H1 (cell line): ENCODE data around the gene ASAP3. TPM values are rescaled to one million over a fixed set of nuclear protein-coding genes. Genes with fewer than 3 reads are reported as not detected.

Experiments
- CTCF ChIA-PET: fragments of 300-600 bp; sonication (Branson Sonifier 250); formaldehyde crosslinking; loops from one replicate; lab custom pipeline; 2021; ENCODE audit not compliant: partially characterized antibody; lab: Charles Lee
- POLR2A ChIA-PET: fragments of 300-600 bp; sonication (Branson Sonifier 250); formaldehyde crosslinking; loops from one replicate; lab custom pipeline; 2021; ENCODE audit warnings: inconsistent platforms; ENCODE audit not compliant: partially characterized antibody; lab: Charles Lee
- DNase-seq, 2 experiments: peaks; one replicate each; pipeline versions ENCODE4 v3.0.0 to v3.0.0-alpha.2; 2010 to 2022; ENCODE audit warnings: low spot score in 2 of 2, low read depth in 1 of 2, mixed read lengths in 1 of 2
- FAIRE-seq: peaks from 2 replicates; lab custom pipeline; 2011; peaks lifted over from hg19 to GRCh38; lab: Jason Lieb, UNC
- H2AFZ ChIP-seq: 2 replicates; pipeline ENCODE4 v1.8.1; 2012; ENCODE audit warnings: low read length, inconsistent platforms
- H2AK5ac ChIP-seq: 2 replicates; pipeline ENCODE4 v1.6.1; 2013; ENCODE audit warnings: low read depth, low read length
- H2BK120ac ChIP-seq: replicated peaks from 2 replicates; pipeline ENCODE3; 2013; ENCODE audit warnings: low read depth, low read length, inconsistent platforms
- H2BK12ac ChIP-seq: 2 replicates; pipeline ENCODE4 v1.6.1; 2013; ENCODE audit warnings: low read depth, low read length
- H2BK15ac ChIP-seq: 2 replicates; pipeline ENCODE4 v1.6.1; 2013; ENCODE audit warnings: low read length
- H2BK20ac ChIP-seq: 2 replicates; pipeline ENCODE4 v1.6.1; 2013; ENCODE audit warnings: low read length
- H2BK5ac ChIP-seq: 2 replicates; pipeline ENCODE4 v1.6.1; 2013; ENCODE audit warnings: low read depth, low read length
- H3K14ac ChIP-seq: 2 replicates; pipeline ENCODE4 v1.6.1; 2013; ENCODE audit warnings: inconsistent platforms; ENCODE audit not compliant: insufficient read length
- H3K18ac ChIP-seq: 2 replicates; pipeline ENCODE4 v1.6.1; 2013; ENCODE audit warnings: low read length; ENCODE audit errors: extremely low read depth
- H3K23ac ChIP-seq: 2 replicates; pipeline ENCODE4 v1.6.1; 2013; ENCODE audit warnings: inconsistent platforms; ENCODE audit not compliant: insufficient read length
- H3K23me2 ChIP-seq: 2 replicates; pipeline ENCODE4 v1.6.1; 2013; ENCODE audit warnings: low read depth, low read length
- H3K27ac ChIP-seq: 2 replicates; pipeline ENCODE4 v1.6.1; 2011; ENCODE audit warnings: low read depth, low read length, inconsistent platforms
- H3K27me3 ChIP-seq, 4 experiments: replicated peaks in 1 of 4; 1 replicate in 1 of 4; 2 replicates in 3 of 4; pipeline versions ENCODE4 v1.6.1 to v1.8.1; 2011 to 2013; ENCODE audit warnings: low read length in 3 of 4, mild to moderate bottlenecking in 3 of 4, inconsistent platforms in 2 of 4, mixed read lengths in 2 of 4, moderate library complexity in 1 of 4; ENCODE audit not compliant: control insufficient read depth in 3 of 4, insufficient read depth in 3 of 4; ENCODE audit errors: extremely low read depth in 1 of 4
- H3K36me3 ChIP-seq, 4 experiments: 2 replicates each; pipeline versions ENCODE4 v1.6.1 to v1.8.1; 2011 to 2013; ENCODE audit warnings: mild to moderate bottlenecking in 4 of 4, low read length in 3 of 4, moderate library complexity in 2 of 4, control low read depth in 1 of 4, inconsistent platforms in 1 of 4; ENCODE audit not compliant: insufficient read depth in 4 of 4, control insufficient read depth in 2 of 4
- H3K4ac ChIP-seq: replicated peaks from 2 replicates; pipeline ENCODE3; 2013; ENCODE audit warnings: low read length, low read depth, mixed read lengths, inconsistent platforms; ENCODE audit not compliant: insufficient read length
- H3K4me1 ChIP-seq, 4 experiments: replicated peaks in 1 of 4; 1 replicate in 1 of 4; 2 replicates in 3 of 4; pipeline versions ENCODE4 v1.6.1 to v1.8.1; 2011 to 2013; ENCODE audit warnings: low read length in 3 of 4, inconsistent platforms in 2 of 4, mixed read lengths in 1 of 4; ENCODE audit not compliant: insufficient read depth in 4 of 4, control insufficient read depth in 3 of 4
- H3K4me2 ChIP-seq, 2 experiments: 2 replicates each; pipeline versions ENCODE4 v1.6.1 to v1.8.1; 2011 to 2013; ENCODE audit warnings: low read depth in 2 of 2, low read length in 2 of 2, control low read depth in 1 of 2, inconsistent platforms in 1 of 2, mild to moderate bottlenecking in 1 of 2; ENCODE audit not compliant: insufficient read depth in 1 of 2
- H3K4me3 ChIP-seq, 4 experiments: fragments of 200-600, 300-600 bp in 1 of 4; sonication (generic), shearing (Covaris generic), sonication (Bioruptor Twin) in 1 of 4; 2 replicates each; pipeline versions ENCODE4 v1.5.1 to v1.8.1; 2011 to 2016; ENCODE audit warnings: low read length in 4 of 4, low read depth in 3 of 4, control low read depth in 2 of 4, inconsistent platforms in 2 of 4, mild to moderate bottlenecking in 2 of 4, mixed read lengths in 1 of 4, moderate library complexity in 1 of 4; ENCODE audit not compliant: insufficient read depth in 2 of 4; ENCODE audit errors: extremely low read depth in 1 of 4
- H3K56ac ChIP-seq: replicated peaks from 2 replicates; pipeline ENCODE3; 2013; ENCODE audit warnings: low read depth, mild to moderate bottlenecking, mixed read lengths, low read length, inconsistent platforms; ENCODE audit not compliant: insufficient read length
- H3K79me1 ChIP-seq: 2 replicates; pipeline ENCODE4 v1.6.1; 2013; ENCODE audit warnings: low read depth, low read length, control low read depth
- H3K79me2 ChIP-seq, 2 experiments: 2 replicates each; pipeline versions ENCODE4 v1.6.1 to v1.8.1; 2012 to 2013; ENCODE audit warnings: low read length in 2 of 2, mild to moderate bottlenecking in 2 of 2, inconsistent platforms in 1 of 2; ENCODE audit not compliant: insufficient read depth in 2 of 2, control insufficient read depth in 1 of 2
- H3K9ac ChIP-seq, 4 experiments: replicated peaks in 1 of 4; 1 replicate in 1 of 4; 2 replicates in 3 of 4; pipeline versions ENCODE4 v1.6.1 to v1.8.1; 2011 to 2013; ENCODE audit warnings: low read depth in 3 of 4, low read length in 3 of 4, control low read depth in 2 of 4, mild to moderate bottlenecking in 2 of 4, moderate library complexity in 2 of 4, inconsistent platforms in 1 of 4; ENCODE audit errors: extremely low read depth in 1 of 4
- H3K9me3 ChIP-seq, 2 experiments: 2 replicates each; pipeline versions ENCODE4 v1.6.1 to v1.8.1; 2012 to 2013; ENCODE audit warnings: mild to moderate bottlenecking in 2 of 2, moderate library complexity in 2 of 2, control low read depth in 1 of 2, inconsistent platforms in 1 of 2, low read depth in 1 of 2, low read length in 1 of 2, mixed read lengths in 1 of 2; ENCODE audit not compliant: insufficient read depth in 2 of 2
- H4K20me1 ChIP-seq, 2 experiments: replicated peaks in 1 of 2; 2 replicates each; pipeline versions ENCODE3 to v1.8.1; 2011 to 2013; ENCODE audit warnings: inconsistent platforms in 2 of 2, low read length in 2 of 2, mild to moderate bottlenecking in 1 of 2; ENCODE audit not compliant: insufficient read depth in 2 of 2, control insufficient read depth in 1 of 2
- H4K5ac ChIP-seq: 2 replicates; pipeline ENCODE4 v1.6.1; 2013; ENCODE audit warnings: low read length, low read depth, mixed read lengths, inconsistent platforms; ENCODE audit not compliant: insufficient read length
- H4K8ac ChIP-seq: 2 replicates; pipeline ENCODE4 v1.8.0; 2013; ENCODE audit warnings: mild to moderate bottlenecking, moderate library complexity, low read length, inconsistent platforms; ENCODE audit not compliant: insufficient read depth; ENCODE audit errors: extremely low read depth
- H4K91ac ChIP-seq: replicated peaks from 2 replicates; pipeline ENCODE3; 2013; ENCODE audit warnings: low read length, mixed read lengths, inconsistent platforms; ENCODE audit not compliant: insufficient read length
- MAFK ChIP-seq: IDR thresholded peaks from 2 replicates; pipeline ENCODE4 v1.6.1; 2012; ENCODE audit warnings: low read depth, mild to moderate bottlenecking, improper control_type of control experiment, low read length
- NRF1 ChIP-seq: IDR thresholded peaks from 2 replicates; pipeline ENCODE4 v1.6.1; 2011; ENCODE audit warnings: mild to moderate bottlenecking, low read depth, low read length, improper control_type of control experiment
- SAP30 ChIP-seq: fragments of 300-600 bp; sonication (generic); IDR thresholded peaks from 2 replicates; pipeline ENCODE4 v1.7.1; 2012; ENCODE audit warnings: low read length, moderate library complexity, mild to moderate bottlenecking, inconsistent platforms; ENCODE audit not compliant: insufficient read depth, insufficient replicate concordance
- SP1 ChIP-seq: IDR thresholded peaks from 2 replicates; pipeline ENCODE4 v1.6.1; 2011; ENCODE audit warnings: low read depth, low read length
- SRF ChIP-seq: IDR thresholded peaks from 2 replicates; pipeline ENCODE4 v1.6.1; 2011; ENCODE audit warnings: mild to moderate bottlenecking, low read depth, low read length, moderate library complexity
- WGBS, 2 experiments: shearing (Covaris generic) in 1 of 2; methylation state at CpG; one replicate each; pipeline versions ENCODE4 v1.1.6 to v1.1.7; 2013 to 2015; ENCODE audit warnings: low lambda C conversion rate in 2 of 2, mixed read lengths in 2 of 2, inconsistent platforms in 1 of 2, low coverage in 1 of 2, missing lambda C conversion rate in 1 of 2; ENCODE audit not compliant: insufficient replicate concordance in 2 of 2, insufficient coverage in 1 of 2, insufficient read length in 1 of 2; ENCODE audit errors: extremely low coverage in 1 of 2, missing lambda C conversion rate in 1 of 2; 5-methylcytosine and 5-hydroxymethylcytosine counted together
- polyA plus RNA-seq, 7 experiments: library from polyadenylated mRNA; depleted of rRNA in 3 of 7; stranded (reverse) in 5 of 7; unstranded in 2 of 7; fragments of >200 nt in 5 of 7; fragments of 200-250 nt in 2 of 7; gene quantifications; 1 replicate in 5 of 7; 2 replicates in 1 of 7; 4 replicates in 1 of 7; pipeline versions ENCODE4 v1.2.1 to v1.2.3, GENCODE V29; 2011 to 2013; ENCODE audit warnings: missing spikeins in 2 of 7, mixed read lengths in 2 of 7
- total RNA-seq: library from RNA; stranded (reverse); fragmentation: NEBNext Ultra II Directional; extraction: Animal tissue kit (Norgen Biotek cat#: 25700); gene quantifications from 2 replicates; pipeline ENCODE4 v1.2.1, GENCODE V29; 2021
- TF ChIP-seq, protein P1 (sequence below): IDR thresholded peaks from 2 replicates; pipeline ENCODE4 v1.6.1; 2012; ENCODE audit warnings: inconsistent platforms
- TF ChIP-seq, protein P2 (sequence below): IDR thresholded peaks from 2 replicates; pipeline ENCODE4 v1.6.1; 2011; ENCODE audit warnings: low read depth, mild to moderate bottlenecking, low read length; ENCODE audit not compliant: insufficient read depth

ASAP3 gene
- total and polyA plus RNA-seq, 2 of the 8 experiments (the other 6 are each of a cell fraction or from before 2014, with no cell fraction given) = 53.1 to 58.0 TPM

DNA sequence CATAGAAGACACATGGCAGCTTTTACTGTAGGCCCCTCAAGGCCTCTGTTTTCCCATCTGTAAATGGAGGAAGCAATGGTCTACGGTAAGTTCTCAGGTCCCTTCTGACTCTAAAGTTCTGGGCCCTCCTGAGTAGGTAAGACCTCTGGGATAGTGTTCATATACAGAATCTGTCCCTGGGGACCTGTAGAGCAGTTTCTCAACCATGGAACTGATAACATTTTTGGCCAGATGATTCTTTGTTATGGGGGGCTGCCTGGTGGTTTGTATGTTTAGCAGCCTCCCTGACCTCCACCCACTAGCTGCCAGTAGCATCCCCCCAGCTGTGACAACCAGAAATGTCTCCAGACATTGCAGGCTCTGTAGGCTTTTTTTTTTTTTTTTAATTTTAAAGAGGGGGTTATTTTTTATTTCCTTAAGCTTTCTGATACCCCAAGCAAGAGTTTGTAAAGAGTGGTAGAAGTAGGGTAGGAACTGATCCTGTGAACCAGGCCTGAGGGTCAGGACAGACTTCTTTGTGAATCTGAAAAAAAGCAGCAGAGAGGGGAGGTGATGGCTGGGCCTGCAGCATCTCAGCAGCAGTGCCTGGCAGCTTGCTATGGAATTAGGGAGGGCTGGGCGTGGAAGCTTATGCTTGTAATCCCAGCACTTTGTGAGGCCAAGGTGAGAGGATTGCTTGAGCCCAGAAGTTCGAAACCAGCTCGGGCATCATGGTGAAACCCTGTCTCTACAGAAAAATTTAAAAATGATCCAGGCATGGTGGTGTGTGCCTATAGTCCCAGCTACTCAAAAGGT, 39.2 kb downstream of the ASAP3 start:
- TF ChIP-seq SRF (no peak), MAFK (no peak), SAP30 (no peak), NRF1 (no peak), SP1 (no peak)
- TF ChIP-seq, protein P1, sequence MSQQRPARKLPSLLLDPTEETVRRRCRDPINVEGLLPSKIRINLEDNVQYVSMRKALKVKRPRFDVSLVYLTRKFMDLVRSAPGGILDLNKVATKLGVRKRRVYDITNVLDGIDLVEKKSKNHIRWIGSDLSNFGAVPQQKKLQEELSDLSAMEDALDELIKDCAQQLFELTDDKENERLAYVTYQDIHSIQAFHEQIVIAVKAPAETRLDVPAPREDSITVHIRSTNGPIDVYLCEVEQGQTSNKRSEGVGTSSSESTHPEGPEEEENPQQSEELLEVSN = no peak
- TF ChIP-seq, protein P2, sequence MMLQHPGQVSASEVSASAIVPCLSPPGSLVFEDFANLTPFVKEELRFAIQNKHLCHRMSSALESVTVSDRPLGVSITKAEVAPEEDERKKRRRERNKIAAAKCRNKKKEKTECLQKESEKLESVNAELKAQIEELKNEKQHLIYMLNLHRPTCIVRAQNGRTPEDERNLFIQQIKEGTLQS = no peak
- WGBS, 2 experiments = 88% methylated on average over 4 of the region's 4 CpGs; no CpG with 5 or more reads in 1 of the 2 experiments
- no peak for FAIRE-seq

More for the DNA sequence above, 39.2 kb downstream of the ASAP3 start:
- Histone ChIP-seq H3K9me3 (no peaks in the 10 kb centered on the region), H3K23ac (no peak overlapping the region), H2AK5ac (no peak overlapping the region), H4K5ac (no peak overlapping the region), H2BK15ac (no peak overlapping the region), H3K14ac (no peak overlapping the region), H3K56ac (no peak overlapping the region), H3K9ac (no peak overlapping the region), H2AFZ (no peak overlapping the region), H3K36me3 (peaks cover under 1 to 16% (median 7%) of the 10 kb centered on the region in 4 experiments; a peak in 5 of 8 replicates), H4K20me1 (peaks cover 0 to 2% of the 10 kb centered on the region in 2 experiments), H4K8ac (no peak overlapping the region), H3K23me2 (no peaks in the 10 kb centered on the region), H3K79me2 (no peaks in the 10 kb centered on the region), H3K27ac (no peak overlapping the region), H3K79me1 (no peaks in the 10 kb centered on the region), H3K4me3 (no peak overlapping the region), H2BK20ac (no peak overlapping the region), H3K4ac (no peak overlapping the region), H3K4me2 (no peak overlapping the region), H3K18ac (no peak overlapping the region), H2BK120ac (no peak overlapping the region), H2BK5ac (no peak overlapping the region), H3K27me3 (no peaks in the 10 kb centered on the region), H2BK12ac (no peak overlapping the region), H4K91ac (no peak overlapping the region), H3K4me1 (no peaks in the 10 kb centered on the region)
- no peak for DNase-seq
- CTCF ChIA-PET = interaction anchor here (0.7 to 1.7 kb wide), 4 partner anchors 17 to 83 kb away, joined by 3 to 5 read pairs (median 4); no protein-coding TSS in a partner anchor
- POLR2A ChIA-PET = interaction anchor here (0.9 to 2.0 kb wide), 2 partner anchors 17 to 100 kb away, joined by 4 read pairs; partner anchors contain the start of gene HNRNPR
